CD4-positive, alpha-beta T cell treated with Interferon alpha-2 for 1 hour (primary cell): ENCODE measurements around the gene NPR2.

ENCODE experiments used
- DNase-seq, 2 donors: peaks; one replicate each; pipeline ENCODE4 v3.0.0-alpha.2; 2020 to 2022

Gene NPR2

GRCh38 chr9:35801328-35802128, 10.1 kb downstream of the NPR2 start:
- no peak for DNase-seq

DNA sequence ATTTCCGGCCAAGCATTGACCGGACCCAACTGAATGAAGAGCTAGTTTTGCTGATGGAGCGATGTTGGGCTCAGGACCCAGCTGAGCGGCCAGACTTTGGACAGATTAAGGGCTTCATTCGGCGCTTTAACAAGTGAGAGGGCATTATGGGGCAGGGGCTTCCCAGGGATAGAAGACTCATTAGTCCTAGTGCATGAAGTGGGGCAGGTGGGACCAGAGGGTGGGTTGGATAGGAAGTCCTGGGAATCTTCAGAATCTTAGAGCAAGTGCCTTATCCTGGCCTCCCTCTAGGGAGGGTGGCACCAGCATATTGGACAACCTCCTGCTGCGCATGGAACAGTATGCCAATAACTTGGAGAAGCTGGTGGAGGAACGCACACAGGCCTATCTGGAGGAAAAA, 14.7 kb downstream of the NPR2 start:
- DNase-seq: no peak

- DNase-seq: no peak
Observed at GRCh38 chr9:35808433-35808832, 17.0 kb downstream of the NPR2 start.

- DNase-seq: no peak
Observed at GRCh38 chr9:35810122-35810521, 18.7 kb downstream of the NPR2 start.

DNA sequence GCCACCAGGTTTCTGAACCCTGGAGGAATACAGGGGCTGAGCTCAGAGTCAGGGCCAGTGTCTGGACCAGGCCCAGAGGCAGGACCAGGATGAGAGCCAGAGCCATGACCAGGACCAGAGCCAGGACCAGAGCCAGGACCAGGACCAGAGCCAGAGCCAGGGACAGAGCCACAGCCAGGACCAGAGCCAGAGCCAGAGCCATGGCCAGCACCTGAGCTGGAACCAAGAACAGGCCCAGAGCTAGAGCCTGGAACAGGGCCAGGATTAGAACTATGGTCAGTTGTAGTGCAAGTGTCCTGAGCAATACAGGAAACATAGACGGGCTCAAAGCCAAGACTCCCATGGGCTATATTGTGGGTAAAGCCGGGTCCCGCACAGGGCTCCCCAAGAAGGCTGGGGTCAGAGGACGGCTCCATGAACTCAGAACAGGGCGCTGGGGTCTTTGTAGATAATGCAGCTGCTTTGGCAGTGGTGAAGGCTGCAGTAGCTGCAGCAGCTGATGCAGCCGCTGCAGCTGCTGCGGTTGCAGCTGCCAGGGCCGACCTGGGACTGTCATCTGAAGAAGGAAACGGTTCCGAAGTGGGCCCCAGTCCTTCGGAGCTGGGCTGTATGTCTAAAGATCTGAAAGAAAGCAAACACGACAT, 20.1 kb downstream of the NPR2 start:
- DNase-seq: no peak

DNA sequence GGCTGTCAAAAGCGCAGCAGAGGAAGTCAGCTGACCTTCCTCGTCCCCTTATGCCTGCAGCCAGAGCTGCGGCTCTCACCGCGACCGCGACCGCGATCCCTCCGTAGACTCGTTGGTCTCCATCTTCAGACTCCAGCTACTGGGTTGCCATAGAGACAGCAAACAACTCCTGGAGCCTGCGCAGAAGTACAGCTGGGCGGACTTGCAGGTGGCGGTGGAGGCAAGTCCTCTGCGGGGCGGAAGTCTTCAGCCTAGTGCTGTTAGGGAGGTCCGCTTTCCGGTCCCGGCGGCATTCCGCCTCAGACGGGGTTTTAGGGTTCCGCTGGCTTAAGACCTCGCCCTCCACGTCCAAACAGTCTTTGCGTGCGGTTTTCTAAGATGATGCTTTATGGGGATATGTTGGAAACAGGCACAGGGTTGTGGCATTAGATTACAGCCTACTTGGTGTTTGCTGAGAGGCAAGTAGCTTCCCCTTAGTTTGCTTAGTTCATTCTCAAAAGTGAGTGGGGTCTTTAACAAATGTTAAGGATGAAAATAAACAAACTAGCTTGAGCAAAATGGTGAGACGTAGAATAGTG, 20.7 kb downstream of the NPR2 start, which contains the start of gene SPAG8:
SPAG8 (minus strand) TSS at position 238 of the 578 bp plus-strand sequence; CDS start at position 123, 115 bp downstream.
- DNase-seq: peak; percentile 98

DNA sequence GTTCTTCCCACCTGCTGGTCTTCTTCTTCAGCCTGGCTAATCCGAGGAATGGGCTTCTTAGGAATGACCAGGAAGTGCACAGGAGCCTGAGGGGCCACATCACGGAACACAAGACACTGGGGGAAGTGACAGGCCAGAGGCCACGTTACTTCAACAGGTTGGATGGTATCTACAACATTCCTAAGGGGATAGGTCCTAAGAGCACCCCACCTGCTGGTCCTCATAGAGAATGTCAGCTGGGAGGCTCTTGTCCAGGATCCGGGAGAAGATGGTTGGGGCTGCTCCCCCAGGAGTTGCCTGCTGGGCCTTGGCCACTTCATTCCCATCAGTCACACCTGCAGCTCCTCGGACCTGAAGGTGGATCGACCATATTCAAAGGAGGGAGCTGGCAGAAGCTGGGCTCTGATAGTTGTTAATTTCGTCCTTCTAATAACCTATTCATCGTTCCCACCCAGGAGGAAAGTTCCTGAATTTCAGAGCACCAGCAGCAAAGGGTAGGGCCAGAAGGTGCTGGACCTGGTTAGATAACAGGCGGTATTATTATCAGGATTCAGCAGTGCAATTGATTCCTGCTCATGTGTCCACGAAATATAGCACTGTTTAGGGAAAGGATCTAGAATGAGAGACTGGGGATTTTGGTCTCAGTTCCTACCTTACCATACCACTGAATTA, 22.2 kb downstream of the NPR2 start:
- no peak for DNase-seq

DNA sequence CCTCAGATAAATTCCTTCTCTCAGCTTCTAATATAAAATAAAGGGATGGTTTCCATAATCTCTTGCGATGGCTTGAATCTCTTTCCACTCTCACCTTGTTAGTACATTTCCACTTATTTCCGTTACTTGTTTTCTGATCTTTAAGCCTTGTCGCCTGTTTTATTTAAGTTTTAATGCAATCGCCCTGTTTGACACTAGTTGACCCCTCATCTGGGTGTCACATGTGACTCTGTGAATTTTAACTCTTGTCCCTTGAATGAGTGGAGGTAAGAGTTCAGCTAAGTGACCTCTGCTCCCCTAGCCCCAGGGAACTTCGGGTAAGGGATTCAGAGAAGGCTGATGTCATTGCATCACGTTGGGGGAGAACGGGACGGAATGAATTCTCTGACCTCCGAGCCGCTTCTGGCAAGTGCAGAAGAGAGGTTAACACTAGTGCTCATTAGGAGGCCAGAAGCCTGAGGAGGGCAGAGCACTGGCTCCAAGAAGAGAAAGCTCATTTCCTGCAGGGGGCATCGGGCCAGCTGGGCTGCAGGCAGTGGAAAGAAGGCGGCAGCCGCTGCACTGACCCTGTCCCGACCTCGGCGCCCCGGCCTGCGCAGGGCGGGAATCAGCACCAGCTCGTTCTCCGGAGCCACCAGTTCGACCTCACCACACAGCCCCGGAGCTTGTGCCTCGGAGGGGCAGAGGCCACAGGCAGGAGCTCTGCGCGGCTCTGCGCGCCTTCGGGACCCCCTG, 22.9 kb downstream of the NPR2 start:
- DNase-seq: peak; percentile 23 to 42

- DNase-seq: peak; percentile 97
Observed at GRCh38 chr9:35814841-35815543, 23.6 kb downstream of the NPR2 start, which contains the start of gene HINT2. Gene HINT2, minus strand, starts transcription at chr9:35815042. Its CDS starts 63 bp downstream, at chr9:35814979.

DNA sequence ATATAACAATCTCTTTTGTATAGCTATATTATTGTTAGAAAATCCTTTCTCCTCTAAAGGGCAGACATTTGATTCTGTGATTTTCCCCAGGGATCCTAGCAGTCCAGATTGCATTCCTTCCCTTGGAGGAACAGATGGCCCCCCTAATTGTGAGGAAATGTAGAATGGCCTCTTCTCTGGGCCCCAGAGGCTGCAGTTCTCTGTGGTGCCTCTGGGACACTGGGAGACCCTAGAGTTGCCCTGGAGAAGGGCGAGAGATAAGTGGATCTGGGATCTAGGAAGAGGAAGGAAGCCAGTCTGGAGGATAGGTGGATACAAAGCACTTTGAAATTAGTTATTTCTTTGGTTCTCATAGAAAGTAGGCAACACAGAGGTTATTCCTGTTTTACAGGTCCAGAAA, 25.3 kb downstream of the NPR2 start:
- no peak for DNase-seq

- DNase-seq: no peak
Observed at GRCh38 chr9:35818341-35818740, 26.9 kb downstream of the NPR2 start.

DNA sequence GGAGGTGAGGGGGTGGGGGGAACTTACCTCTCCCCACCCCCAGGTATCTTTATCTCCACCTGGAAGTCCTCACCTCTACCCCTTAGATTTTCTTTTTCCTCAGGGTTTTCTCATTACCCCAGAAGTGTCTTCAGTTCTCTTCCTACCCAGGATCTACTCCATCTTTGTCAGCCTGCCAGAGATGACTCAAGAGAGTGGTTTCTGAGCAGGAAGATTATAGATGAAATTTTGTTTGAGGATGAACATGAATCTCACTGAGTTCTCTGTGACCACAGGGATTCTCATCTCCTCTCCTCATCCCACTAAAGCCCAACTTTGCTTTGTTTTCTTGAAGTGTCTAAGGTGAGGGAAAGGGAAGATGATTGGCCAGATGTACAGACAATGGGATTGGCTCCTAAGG, 28.7 kb downstream of the NPR2 start:
- no peak for DNase-seq

- DNase-seq: no peak
Observed at GRCh38 chr9:35822926-35823325, 31.5 kb downstream of the NPR2 start.

DNA sequence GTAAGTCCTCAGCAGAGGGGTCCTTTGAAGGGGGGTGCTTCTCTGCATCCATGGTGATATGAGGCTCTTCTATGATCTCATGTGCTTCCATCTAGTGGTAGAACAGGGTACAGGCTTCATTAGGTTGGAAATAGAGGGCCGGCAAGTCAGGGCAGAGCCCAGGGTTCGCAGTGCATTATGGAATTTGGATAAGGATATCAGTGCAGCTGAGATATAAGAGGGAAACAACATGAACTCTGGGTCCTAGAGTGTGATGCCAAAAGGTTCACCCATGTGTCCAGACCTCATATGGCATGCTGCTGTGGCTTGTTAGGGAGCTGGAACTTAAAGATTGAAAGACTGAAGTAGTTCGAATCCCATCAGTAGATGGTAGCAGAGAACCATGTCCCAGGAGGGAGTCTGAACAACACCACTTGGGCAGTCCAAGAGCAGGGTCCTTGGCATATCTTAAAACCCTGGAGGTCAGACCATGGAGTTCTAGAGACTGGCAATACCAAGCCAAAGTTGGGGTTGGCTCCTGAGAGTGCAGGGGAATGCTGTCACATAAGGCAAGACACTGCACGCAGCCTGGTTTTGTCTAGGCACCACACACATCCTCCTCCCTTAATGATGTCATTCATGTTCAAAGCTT, 34.8 kb downstream of the NPR2 start:
- DNase-seq: peak; percentile 14 to 70

DNA sequence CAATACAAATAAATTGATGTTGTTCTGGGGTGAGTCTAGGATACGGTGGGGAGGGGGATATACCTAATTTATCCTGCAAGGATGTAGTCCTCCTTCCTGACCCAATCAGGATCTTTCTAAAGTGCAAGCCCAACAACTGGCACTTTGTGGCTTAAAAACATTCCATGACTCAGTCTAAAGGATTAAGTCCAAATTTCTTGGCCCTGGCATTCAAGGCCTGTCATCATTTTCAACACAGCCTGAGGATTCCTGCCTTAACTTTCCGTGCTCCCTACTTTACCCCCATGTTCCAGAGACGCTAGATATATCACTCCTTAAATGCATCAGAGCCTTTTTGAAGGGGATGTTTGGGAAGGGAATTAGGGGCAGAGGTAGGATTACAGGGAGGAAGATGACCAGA, 36.1 kb downstream of the NPR2 start:
- DNase-seq: no peak

DNA sequence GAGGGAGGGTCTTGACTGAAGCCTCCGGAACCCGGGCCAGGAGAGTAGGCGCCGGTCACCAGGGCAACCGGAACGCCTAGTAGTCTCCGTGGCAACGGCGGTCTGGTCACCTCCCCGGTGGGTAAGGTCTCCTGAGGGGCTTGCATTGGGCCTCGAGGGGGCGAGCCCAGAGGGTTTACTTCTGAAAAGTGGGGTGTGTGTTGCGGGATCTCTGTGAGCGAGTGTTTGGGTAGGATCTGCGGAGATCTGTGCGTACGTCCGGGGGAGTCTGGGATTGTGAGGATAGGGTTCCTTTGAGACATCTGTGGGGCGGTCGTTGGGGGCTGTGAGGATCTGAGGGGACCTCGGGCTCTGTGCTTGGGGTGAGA, 37.3 kb downstream of the NPR2 start, which contains the start of gene FAM221B:
FAM221B (minus strand) TSS at position 17 of the 368 bp plus-strand sequence. CDS start 2,571 bp downstream, outside the sequence.
- peak in 1 of 2 donors; percentile 6 for DNase-seq

- peak; percentile 92 to 94 for DNase-seq
Observed at GRCh38 chr9:35829084-35829763, 37.8 kb downstream of the NPR2 start, which contains the start of gene TMEM8B. Gene TMEM8B, plus strand, starts transcription at chr9:35829228. Its CDS starts 220 bp downstream, at chr9:35829448.

- no peak for DNase-seq
Observed at GRCh38 chr9:35829764-35830096, 38.3 kb downstream of the NPR2 start.

- no peak for DNase-seq
Observed at GRCh38 chr9:35831040-35831439, 39.6 kb downstream of the NPR2 start.

- DNase-seq: no peak
Observed at GRCh38 chr9:35832814-35833213, 41.4 kb downstream of the NPR2 start.
